K562 (cell line): ENCODE data around the gene CCDC17. TPM values are rescaled to one million over a fixed set of nuclear protein-coding genes. Genes with fewer than 3 reads are reported as not detected.

Experiments
- CAMTA2 ChIP-seq: fragments of 250-450 bp; sonication (Bioruptor Pico); conservative IDR thresholded peaks from 2 replicates; pipeline ENCODE4 v1.5.1; 2022
- CEBPB ChIP-seq: fragments of 450-650 bp; IDR thresholded peaks from 2 replicates; pipeline ENCODE4 v1.6.1; 2016; ENCODE audit warnings: missing genetic modification characterization, missing compliant biosample characterization
- CEBPZ ChIP-seq: fragments of 150-350 bp; IDR thresholded peaks from 2 replicates; pipeline ENCODE4 v1.6.1; 2014; ENCODE audit warnings: low read depth, mild to moderate bottlenecking, low read length, borderline replicate concordance
- GATAD2A ChIP-seq: fragments of 450-650 bp; IDR thresholded peaks from 2 replicates; pipeline ENCODE4 v1.6.1; 2017
- HCFC1 ChIP-seq: IDR thresholded peaks from 2 replicates; pipeline ENCODE4 v1.6.1; 2012; ENCODE audit warnings: low read depth, low read length, improper control_type of control experiment
- HDAC1 ChIP-seq, 2 experiments: fragments of 450-650 bp; IDR thresholded peaks; 2 replicates each; pipeline ENCODE4 v1.6.1; 2016 to 2017; ENCODE audit warnings: inconsistent platforms in 1 of 2, mild to moderate bottlenecking in 1 of 2, moderate library complexity in 1 of 2
- HDAC2 ChIP-seq: fragments of 450-650 bp; IDR thresholded peaks from 2 replicates; pipeline ENCODE4 v1.6.1; 2016; ENCODE audit warnings: mild to moderate bottlenecking
- ID3 ChIP-seq, 2 experiments: fragments of 250-450 bp in 1 of 2; fragments of 450-650 bp in 1 of 2; sonication (Bioruptor Pico) in 1 of 2; IDR thresholded peaks; 2 replicates each; pipeline versions ENCODE4 v1.6.1 to v1.8.0; 2016 to 2021; ENCODE audit warnings: mild to moderate bottlenecking in 2 of 2, moderate library complexity in 2 of 2, missing compliant biosample characterization in 1 of 2, missing genetic modification characterization in 1 of 2
- MCM7 ChIP-seq, 2 experiments: fragments of 450-650 bp; IDR thresholded peaks; 2 replicates each; pipeline ENCODE4 v1.6.1; 2016 to 2018
- RERE ChIP-seq: sonication (generic); formaldehyde crosslinking; IDR thresholded peaks from 2 replicates; pipeline ENCODE4 v1.8.0; 2023; ENCODE audit warnings: missing genetic modification reagents, mild to moderate bottlenecking, borderline replicate concordance
- SAFB ChIP-seq: fragments of 200-400 bp; formaldehyde crosslinking; IDR thresholded peaks from 2 replicates; pipeline ENCODE4 v1.6.1; 2017; ENCODE audit warnings: low read depth, low read length, borderline replicate concordance
- SMAD3 ChIP-seq: fragments of 450-650 bp; formaldehyde crosslinking; conservative IDR thresholded peaks from 2 replicates; pipeline ENCODE4 v1.4.0; 2020; ENCODE audit warnings: mild to moderate bottlenecking
- SPI1 ChIP-seq: IDR thresholded peaks from 2 replicates; pipeline ENCODE4 v1.6.1; 2011; ENCODE audit warnings: low read depth, low read length, control low read depth, borderline replicate concordance
- TOE1 ChIP-seq, 2 experiments: fragments of 450-650 bp in 1 of 2; sonication (generic) in 1 of 2; formaldehyde crosslinking in 1 of 2; IDR thresholded peaks; 2 replicates each; pipeline versions ENCODE4 v1.7.1 to v1.8.0; 2016 to 2022; ENCODE audit warnings: borderline replicate concordance in 2 of 2, mild to moderate bottlenecking in 2 of 2, antibody characterized with exemption in 1 of 2, inconsistent platforms in 1 of 2, low read depth in 1 of 2, missing genetic modification reagents in 1 of 2, moderate library complexity in 1 of 2
- ZBTB12 ChIP-seq: fragments of 250-450 bp; sonication (Bioruptor Pico); IDR thresholded peaks from 2 replicates; pipeline ENCODE4 v1.4.0; 2020
- ZNF175 ChIP-seq: fragments of 200-800 bp; sonication (Bioruptor generic); IDR thresholded peaks from 2 replicates; pipeline ENCODE4 v1.6.1; 2016; ENCODE audit warnings: low read depth, mild to moderate bottlenecking, missing genetic modification characterization, missing compliant biosample characterization
- polyA plus RNA-seq, 8 experiments: library from polyadenylated mRNA; depleted of rRNA in 4 of 8; stranded (reverse) in 5 of 8; unstranded in 3 of 8; fragments of >200 nt; fragmentation: Nextera tagmentation in 2 of 8; fragmentation: Illumina TruSeq in 1 of 8; extraction: Ambion mirVana in 2 of 8; extraction: Trizol in 1 of 8; gene quantifications; 2 replicates each; pipeline versions ENCODE4 v1.2.1 to v1.2.3, GENCODE V29; 2011 to 2014; ENCODE audit warnings: inconsistent platforms in 1 of 8, missing spikeins in 1 of 8
- total RNA-seq, 7 experiments: library from RNA; depleted of rRNA in 6 of 7; stranded (reverse); fragments of >200 nt in 6 of 7; fragmentation: Illumina TruSeq in 2 of 7; extraction: Trizol in 2 of 7; gene quantifications; 2 replicates each; pipeline versions ENCODE4 v1.2.1 to v1.2.3, GENCODE V29; 2011 to 2021; ENCODE audit warnings: low replicate concordance in 1 of 7

CCDC17 gene
- total and polyA plus RNA-seq, 9 of the 15 experiments (the other 6 are each of a cell fraction or from before 2014, with no cell fraction given), result 0.20 to 2.4 (median 0.85) TPM

GRCh38 chr1:45584351-45585109 is 39.3 kb downstream of the CCDC17 start (continued):
- TF ChIP-seq CEBPZ (no peak), ZBTB12 (no peak), CEBPB (no peak), GATAD2A (no peak), SPI1 (no peak), ZNF175 (CRISPR knock-in tag) (no peak), RERE (CRISPR knock-in tag) (no peak), TOE1 (IDR thresholded peaks at IDR 0.05; ENCODE audit: borderline replicate concordance) (no peak), TOE1 (CRISPR knock-in tag; IDR thresholded peaks at IDR 0.05; ENCODE audit: borderline replicate concordance, low read depth) (no peak), HDAC1 (IDR thresholded peaks at IDR 0.05) (peak in 1 of 2 experiments; percentile 91; a peak in 2 of 4 replicates), SAFB (0 out of 2 replicates have a peak, but pooled peaks have one; percentile 14), SMAD3 (CRISPR knock-in tag) (no peak), ID3 (CRISPR knock-in tag; IDR thresholded peaks at IDR 0.05) (no peak), ID3 (tag; IDR thresholded peaks at IDR 0.05) (0 out of 2 replicates have a peak, but pooled peaks have one; percentile 15), HDAC2 (peak; percentile 74), CAMTA2 (CRISPR knock-in tag) (0 out of 2 replicates have a peak, but pooled peaks have one; percentile 4), HCFC1 (no peak; the same call in 1 of the 2 replicates), MCM7 (IDR thresholded peaks at IDR 0.05) (no peak)
